ENCODE data around the gene ZNF805.
A peak's percentile ranks its signal among the peaks of the same experiment; 100 is the strongest.

The ZNF805 gene

DNA sequence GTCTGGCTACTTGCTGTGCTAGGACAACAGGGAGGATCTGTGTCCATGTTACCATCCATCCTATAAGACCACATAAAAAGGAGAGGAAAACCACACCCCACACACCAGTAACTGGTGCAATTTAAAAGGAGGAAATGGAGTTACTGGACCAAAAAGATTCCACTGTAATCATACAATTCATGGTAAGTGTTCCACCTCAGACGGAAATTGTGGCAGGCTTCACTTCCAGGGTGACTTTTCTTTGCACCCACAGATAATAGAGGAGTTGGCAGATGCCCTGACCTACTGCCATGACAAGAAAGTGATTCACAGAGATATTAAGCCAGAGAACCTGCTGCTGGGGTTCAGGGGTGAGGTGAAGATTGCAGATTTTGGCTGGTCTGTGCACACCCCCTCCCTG, 7.2 kb upstream of the ZNF805 start:
- H3K27me3 ChIP-seq (ENCODE audit: insufficient read depth, low read length) = peaks cover 4% of the 10 kb centered on the region; the same call in 1 of the 2 replicates

DNA sequence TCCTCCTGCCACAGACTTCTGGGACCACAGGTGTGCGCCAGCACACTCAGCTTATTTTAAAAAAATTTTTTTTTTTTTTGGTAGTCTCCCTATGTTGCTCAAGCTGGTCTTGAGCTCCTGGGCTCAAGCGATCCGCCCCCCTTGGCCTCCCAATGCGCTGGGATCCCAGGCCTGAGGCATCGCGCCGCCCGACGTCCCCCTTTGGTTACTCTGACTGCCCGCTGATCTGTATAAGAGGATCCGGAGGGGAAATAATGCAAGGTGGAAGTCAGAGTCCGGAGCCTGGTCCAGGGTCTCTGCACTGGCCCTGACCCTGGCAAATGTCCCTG, 486 bp upstream of the ZNF805 start:
- peak overlapping the region; percentile 45; the same call in 1 of the 2 replicates for H3K9ac ChIP-seq (ENCODE audit: low read length)
- H4K20me1 ChIP-seq (ENCODE audit: insufficient read depth, low read length) = no peaks in the 10 kb centered on the region
- peak overlapping the region; percentile 97 for H3K4me2 ChIP-seq (ENCODE audit: low read length)
- TF ChIP-seq EZH2 (IDR thresholded peaks at IDR 0.05; ENCODE audit: borderline replicate concordance, low read length) = no peak
- TF ChIP-seq, protein P1, sequence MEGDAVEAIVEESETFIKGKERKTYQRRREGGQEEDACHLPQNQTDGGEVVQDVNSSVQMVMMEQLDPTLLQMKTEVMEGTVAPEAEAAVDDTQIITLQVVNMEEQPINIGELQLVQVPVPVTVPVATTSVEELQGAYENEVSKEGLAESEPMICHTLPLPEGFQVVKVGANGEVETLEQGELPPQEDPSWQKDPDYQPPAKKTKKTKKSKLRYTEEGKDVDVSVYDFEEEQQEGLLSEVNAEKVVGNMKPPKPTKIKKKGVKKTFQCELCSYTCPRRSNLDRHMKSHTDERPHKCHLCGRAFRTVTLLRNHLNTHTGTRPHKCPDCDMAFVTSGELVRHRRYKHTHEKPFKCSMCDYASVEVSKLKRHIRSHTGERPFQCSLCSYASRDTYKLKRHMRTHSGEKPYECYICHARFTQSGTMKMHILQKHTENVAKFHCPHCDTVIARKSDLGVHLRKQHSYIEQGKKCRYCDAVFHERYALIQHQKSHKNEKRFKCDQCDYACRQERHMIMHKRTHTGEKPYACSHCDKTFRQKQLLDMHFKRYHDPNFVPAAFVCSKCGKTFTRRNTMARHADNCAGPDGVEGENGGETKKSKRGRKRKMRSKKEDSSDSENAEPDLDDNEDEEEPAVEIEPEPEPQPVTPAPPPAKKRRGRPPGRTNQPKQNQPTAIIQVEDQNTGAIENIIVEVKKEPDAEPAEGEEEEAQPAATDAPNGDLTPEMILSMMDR (IDR thresholded peaks at IDR 0.05; ENCODE audit: low read length) = no peak
- H3K27ac ChIP-seq (ENCODE audit: low read depth, low read length, poor library complexity, severe bottlenecking) = no peak overlapping the region
- peaks cover 22% of the 10 kb centered on the region for H3K79me2 ChIP-seq (ENCODE audit: insufficient read depth, low read length)
- H3K4me1 ChIP-seq (ENCODE audit: insufficient read depth, low read length, severe bottlenecking) = peaks cover 21% of the 10 kb centered on the region
- H3K9me3 ChIP-seq (ENCODE audit: low read length) = no peaks in the 10 kb centered on the region
- no peaks in the 10 kb centered on the region for H3K9me2 ChIP-seq (ENCODE audit: low read depth, low read length)
- H3F3A ChIP-seq (ENCODE audit: insufficient read depth, low read length) = no peaks in the 10 kb centered on the region
- peaks cover 14% of the 10 kb centered on the region for H3K36me3 ChIP-seq (ENCODE audit: insufficient read depth, low read length)
- peak overlapping the region; percentile 90 for H2AFZ ChIP-seq (ENCODE audit: low read length)
- no peaks in the 10 kb centered on the region for H3K27me3 ChIP-seq (ENCODE audit: insufficient read depth, low read length)
- peak overlapping the region; percentile 76 for H3K4me3 ChIP-seq (ENCODE audit: low read depth, low read length, poor library complexity, severe bottlenecking)

More for the DNA sequence above, 7.2 kb upstream of the ZNF805 start:
- no peaks in the 10 kb centered on the region for H3K79me2 ChIP-seq (ENCODE audit: insufficient read depth, low read length)
- no peaks in the 10 kb centered on the region for H4K20me1 ChIP-seq (ENCODE audit: insufficient read depth, low read length)
- no peak overlapping the region for H3K9ac ChIP-seq (ENCODE audit: low read length)
- H3K9me2 ChIP-seq (ENCODE audit: low read depth, low read length) = no peaks in the 10 kb centered on the region
- no peak overlapping the region for H3K4me2 ChIP-seq (ENCODE audit: low read length)
- H3K9me3 ChIP-seq (ENCODE audit: low read length) = no peaks in the 10 kb centered on the region
- H3K4me1 ChIP-seq (ENCODE audit: insufficient read depth, low read length, severe bottlenecking) = peaks cover 5% of the 10 kb centered on the region
- no peaks in the 10 kb centered on the region for H3K36me3 ChIP-seq (ENCODE audit: insufficient read depth, low read length)
- H2AFZ ChIP-seq (ENCODE audit: low read length) = no peak overlapping the region
- H3F3A ChIP-seq (ENCODE audit: insufficient read depth, low read length) = no peaks in the 10 kb centered on the region
- no peak for TF ChIP-seq EZH2 (IDR thresholded peaks at IDR 0.05; ENCODE audit: borderline replicate concordance, low read length)
- TF ChIP-seq, protein P1 (IDR thresholded peaks at IDR 0.05; ENCODE audit: low read length) = no peak
- H3K4me3 ChIP-seq (ENCODE audit: low read depth, low read length, poor library complexity, severe bottlenecking) = no peak overlapping the region
- H3K27ac ChIP-seq (ENCODE audit: low read depth, low read length, poor library complexity, severe bottlenecking) = no peak overlapping the region

DNA sequence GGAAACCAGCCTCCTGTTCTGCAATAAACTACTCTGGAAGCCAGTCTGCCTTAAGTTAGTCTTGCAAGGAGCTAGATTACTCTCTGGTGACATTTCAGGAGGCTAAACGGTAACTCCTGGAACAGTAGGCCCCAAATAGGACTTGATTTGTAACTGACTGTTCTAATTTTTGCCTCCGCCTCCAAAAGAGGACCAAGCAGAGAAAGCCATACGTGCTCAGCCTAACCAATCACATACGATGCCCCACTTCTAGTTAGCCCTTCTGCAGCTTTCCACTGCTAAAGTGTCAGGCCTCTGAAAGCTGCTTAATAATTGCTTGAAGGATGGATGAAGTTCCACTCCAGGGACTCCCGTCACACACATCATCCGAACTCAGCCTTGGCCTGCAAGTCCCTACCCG, 744 bp downstream of the ZNF805 start:
- H3K4me1 ChIP-seq (ENCODE audit: insufficient read depth, low read length, severe bottlenecking) = peaks cover 21% of the 10 kb centered on the region

More for the DNA sequence above, 744 bp downstream of the ZNF805 start:
- H3K9me3 ChIP-seq (ENCODE audit: low read length) = no peaks in the 10 kb centered on the region
- peak overlapping the region; percentile 76 for H3K4me3 ChIP-seq (ENCODE audit: low read depth, low read length, poor library complexity, severe bottlenecking)
- TF ChIP-seq, protein P1 (IDR thresholded peaks at IDR 0.05; ENCODE audit: low read length) = no peak
- no peak for TF ChIP-seq EZH2 (IDR thresholded peaks at IDR 0.05; ENCODE audit: borderline replicate concordance, low read length)
- peak overlapping the region; percentile 96 for H3K9ac ChIP-seq (ENCODE audit: low read length)
- no peaks in the 10 kb centered on the region for H3K9me2 ChIP-seq (ENCODE audit: low read depth, low read length)
- H4K20me1 ChIP-seq (ENCODE audit: insufficient read depth, low read length) = no peaks in the 10 kb centered on the region
- H3K4me2 ChIP-seq (ENCODE audit: low read length) = peak overlapping the region; percentile 97
- H3K27me3 ChIP-seq (ENCODE audit: insufficient read depth, low read length) = no peaks in the 10 kb centered on the region
- peaks cover 25% of the 10 kb centered on the region for H3K36me3 ChIP-seq (ENCODE audit: insufficient read depth, low read length)
- H3K27ac ChIP-seq (ENCODE audit: low read depth, low read length, poor library complexity, severe bottlenecking) = peak overlapping the region; percentile 24
- H2AFZ ChIP-seq (ENCODE audit: low read length) = no peak overlapping the region
- peaks cover 22% of the 10 kb centered on the region for H3K79me2 ChIP-seq (ENCODE audit: insufficient read depth, low read length)
- H3F3A ChIP-seq (ENCODE audit: insufficient read depth, low read length) = no peaks in the 10 kb centered on the region

Data from OCI-LY1 (cell line).